IMR-90 (cell line): ENCODE results near the gene KDM2A. TPM values are rescaled to one million over a fixed set of nuclear protein-coding genes. Genes with fewer than 3 reads are reported as not detected.

Source experiments
- ATAC-seq: fragments of 200-7000 bp; cut with Tn5 transposase; 2 replicates; pipeline ENCODE4 v1.9.1; 2020; ENCODE audit warnings: low read depth, mild to moderate bottlenecking, moderate library complexity
- BruUV-seq: library from RNA; stranded (reverse); fragments of 400-500 nt; replicated peaks from 2 replicates; lab custom pipeline; 2021; lab: Mats Ljungman, UMichigan
- CTCF ChIA-PET: fragments of 300-600 bp; formaldehyde crosslinking; extraction: SDS; loops from one replicate; lab custom pipeline; 2021; ENCODE audit warnings: antibody characterized with exemption; lab: Yijun Ruan, JAX
- POLR2A ChIA-PET: fragments of 300-600 bp; sonication (Branson Sonifier 250); formaldehyde crosslinking; loops from one replicate; lab custom pipeline; 2022; ENCODE audit warnings: antibody characterized with exemption; ENCODE audit not compliant: unreplicated experiment; lab: Charles Lee
- DNase-seq: peaks from one replicate; pipeline ENCODE4 v3.0.0; 2013
- H2AFZ ChIP-seq: replicated peaks from 2 replicates; pipeline ENCODE3; 2013; ENCODE audit warnings: low read length, mild to moderate bottlenecking; ENCODE audit not compliant: poor library complexity
- H2AK5ac ChIP-seq: 2 replicates; pipeline ENCODE4 v1.6.1; 2013; ENCODE audit warnings: low read depth, low read length, inconsistent platforms
- H2AK9ac ChIP-seq: replicated peaks from 2 replicates; pipeline ENCODE3; 2013; ENCODE audit warnings: mild to moderate bottlenecking, low read depth, low read length, moderate library complexity; ENCODE audit not compliant: poor library complexity
- H2BK120ac ChIP-seq: 2 replicates; pipeline ENCODE4 v1.6.1; 2013; ENCODE audit warnings: low read depth, low read length, inconsistent platforms
- H2BK15ac ChIP-seq: 3 replicates; pipeline ENCODE4 v1.6.1; 2013; ENCODE audit warnings: low read depth, low read length, inconsistent platforms
- H2BK20ac ChIP-seq: 2 replicates; pipeline ENCODE4 v1.6.1; 2013; ENCODE audit warnings: low read depth, mild to moderate bottlenecking, inconsistent platforms, low read length, moderate library complexity
- H2BK5ac ChIP-seq: 2 replicates; pipeline ENCODE4 v1.6.1; 2013; ENCODE audit warnings: mild to moderate bottlenecking, low read depth, low read length, inconsistent platforms; ENCODE audit not compliant: poor library complexity, severe bottlenecking
- H3K14ac ChIP-seq: replicated peaks from 2 replicates; pipeline ENCODE4 v1.6.1; 2013; ENCODE audit warnings: low read depth, low read length, inconsistent platforms
- H3K18ac ChIP-seq: 2 replicates; pipeline ENCODE4 v1.6.1; 2013; ENCODE audit warnings: low read depth, low read length, control low read depth
- H3K23ac ChIP-seq: 2 replicates; pipeline ENCODE4 v1.6.1; 2013; ENCODE audit warnings: low read depth, low read length, inconsistent platforms
- H3K27ac ChIP-seq: 2 replicates; pipeline ENCODE4 v1.5.1; 2013; ENCODE audit warnings: mild to moderate bottlenecking, control low read depth, low read length; ENCODE audit not compliant: insufficient read depth
- H3K27me3 ChIP-seq: 2 replicates; pipeline ENCODE4 v1.6.1; 2013; ENCODE audit warnings: low read length; ENCODE audit not compliant: control insufficient read depth, insufficient read depth
- H3K36me3 ChIP-seq: 2 replicates; pipeline ENCODE4 v1.6.1; 2013; ENCODE audit warnings: low read length, mixed read lengths; ENCODE audit not compliant: control insufficient read depth, insufficient read depth
- H3K4ac ChIP-seq: 2 replicates; pipeline ENCODE4 v1.6.1; 2013; ENCODE audit warnings: low read depth, low read length, inconsistent platforms
- H3K4me1 ChIP-seq: 2 replicates; pipeline ENCODE4 v1.6.1; 2013; ENCODE audit warnings: low read length, mixed read lengths; ENCODE audit not compliant: control insufficient read depth, insufficient read depth
- H3K4me2 ChIP-seq: 2 replicates; pipeline ENCODE4 v1.6.1; 2013; ENCODE audit warnings: low read depth, mild to moderate bottlenecking, control low read depth, low read length, moderate library complexity
- H3K4me3 ChIP-seq: 2 replicates; pipeline ENCODE4 v1.5.1; 2013; ENCODE audit warnings: low read depth, mild to moderate bottlenecking, control low read depth, low read length, moderate library complexity; ENCODE audit not compliant: insufficient read depth
- H3K56ac ChIP-seq: 2 replicates; pipeline ENCODE4 v1.6.1; 2013; ENCODE audit warnings: low read length, inconsistent platforms; ENCODE audit not compliant: insufficient read depth; ENCODE audit errors: extremely low read depth
- H3K79me1 ChIP-seq, 2 experiments: 2 replicates each; pipeline ENCODE4 v1.6.1; 2013; ENCODE audit warnings: low read length in 2 of 2, inconsistent platforms in 1 of 2, low read depth in 1 of 2
- H3K9ac ChIP-seq: 2 replicates; pipeline ENCODE4 v1.6.1; 2013; ENCODE audit warnings: low read depth, low read length, control low read depth
- H3K9me1 ChIP-seq: 2 replicates; pipeline ENCODE4 v1.6.1; 2013; ENCODE audit warnings: low read length, inconsistent platforms; ENCODE audit not compliant: insufficient read depth
- H3K9me3 ChIP-seq: 2 replicates; pipeline ENCODE4 v1.6.1; 2013; ENCODE audit warnings: low read length; ENCODE audit not compliant: control insufficient read depth, insufficient read depth
- H4K20me1 ChIP-seq: 2 replicates; pipeline ENCODE4 v1.6.1; 2013; ENCODE audit warnings: low read length, inconsistent platforms; ENCODE audit not compliant: insufficient read depth
- H4K5ac ChIP-seq: 2 replicates; pipeline ENCODE4 v1.6.1; 2013; ENCODE audit warnings: mild to moderate bottlenecking, low read depth, low read length, control low read depth
- H4K8ac ChIP-seq, 2 experiments: 2 replicates each; pipeline ENCODE4 v1.6.1; 2013; ENCODE audit warnings: low read depth in 2 of 2, low read length in 2 of 2, control low read depth in 1 of 2, inconsistent platforms in 1 of 2
- H4K91ac ChIP-seq: 2 replicates; pipeline ENCODE4 v1.6.1; 2013; ENCODE audit warnings: low read depth, low read length, inconsistent platforms; ENCODE audit not compliant: insufficient read depth
- CTCF ChIP-seq: conservative IDR thresholded peaks from 2 replicates; pipeline ENCODE4 v1.5.1; 2012; ENCODE audit warnings: mild to moderate bottlenecking, low read depth, low read length, improper control_type of control experiment
- ELK1 ChIP-seq: fragments of 150-350 bp; IDR thresholded peaks from 2 replicates; pipeline ENCODE4 v1.6.1; 2016; ENCODE audit warnings: low read depth, mild to moderate bottlenecking, low read length, moderate library complexity, borderline replicate concordance
- FOS ChIP-seq: fragments of 150-350 bp; IDR thresholded peaks from 2 replicates; pipeline ENCODE4 v1.6.1; 2016; ENCODE audit warnings: low read depth, low read length
- MAFK ChIP-seq: IDR thresholded peaks from 2 replicates; pipeline ENCODE4 v1.6.1; 2012; ENCODE audit warnings: low read depth, low read length, improper control_type of control experiment
- MXI1 ChIP-seq: IDR thresholded peaks from 2 replicates; pipeline ENCODE4 v1.6.1; 2012; ENCODE audit warnings: low read depth, mild to moderate bottlenecking, low read length, moderate library complexity, borderline replicate concordance
- RAD21 ChIP-seq: IDR thresholded peaks from 2 replicates; pipeline ENCODE4 v1.6.1; 2012; ENCODE audit warnings: low read length, improper control_type of control experiment
- RCOR1 ChIP-seq: IDR thresholded peaks from 2 replicates; pipeline ENCODE4 v1.6.1; 2012; ENCODE audit warnings: mild to moderate bottlenecking, low read length, improper control_type of control experiment; ENCODE audit not compliant: insufficient replicate concordance
- RFX5 ChIP-seq: IDR thresholded peaks from 2 replicates; pipeline ENCODE4 v1.8.0; 2012; ENCODE audit warnings: low read depth, mild to moderate bottlenecking, low read length, moderate library complexity
- SMC3 ChIP-seq: fragments of 150-350 bp; IDR thresholded peaks from 2 replicates; pipeline ENCODE4 v1.6.1; 2016; ENCODE audit warnings: low read depth, mild to moderate bottlenecking, antibody characterized with exemption, low read length, moderate library complexity
- USF2 ChIP-seq: fragments of 150-350 bp; IDR thresholded peaks from 2 replicates; pipeline ENCODE4 v1.6.1; 2017; ENCODE audit warnings: mild to moderate bottlenecking, antibody characterized with exemption, low read length, low read depth
- WGBS, 2 experiments: methylation state at CpG; one replicate each; pipeline versions ENCODE4 v1.1.5 to v1.1.7; 2013; ENCODE audit warnings: missing lambda C conversion rate in 2 of 2; ENCODE audit not compliant: insufficient read length in 1 of 2; ENCODE audit errors: extremely low coverage in 2 of 2; 5-methylcytosine and 5-hydroxymethylcytosine counted together
- dilution Hi-C: fragments of 300-500 bp; cut with HindIII; formaldehyde crosslinking; loops from one replicate; pipeline ENCODE4 v1.14.3; 2018; ENCODE audit warnings: low sequenced_read_pairs; ENCODE audit not compliant: unreplicated experiment
- in situ Hi-C: fragments of 300-500 bp; cut with MboI; formaldehyde crosslinking; loops from 3 replicates; pipeline ENCODE4 v1.14.3; 2019; ENCODE audit warnings: low sequenced_read_pairs, inconsistent platforms, mixed read lengths
- intact Hi-C: fragments of 100-400 bp; cut with micrococcal nuclease; formaldehyde crosslinking; loops from 2 replicates; pipeline ENCODE4 v1.10.0; 2022
- polyA plus RNA-seq, 3 experiments: library from polyadenylated mRNA; depleted of rRNA; stranded (reverse); fragments of >200 nt; gene quantifications; 2 replicates each; pipeline ENCODE4 v1.2.3, GENCODE V29; 2012; ENCODE audit warnings: low replicate concordance in 1 of 3
- total RNA-seq: library from RNA; depleted of rRNA; stranded (reverse); fragments of >200 nt; gene quantifications from 2 replicates; pipeline ENCODE4 v1.2.3, GENCODE V29; 2012

The KDM2A gene
- total and polyA plus RNA-seq, 2 of the 4 experiments (the other 2 are of a cell fraction): 26.7 to 42.6 TPM

GRCh38 chr11:67245046-67245445 is 126.0 kb downstream of the KDM2A start:
- POLR2A ChIA-PET: no interaction called here
- no peak overlapping the region for H3K4me3 ChIP-seq
- H2BK120ac ChIP-seq: no peak overlapping the region
- H3K56ac ChIP-seq: no peak overlapping the region
- no peak overlapping the region for H4K91ac ChIP-seq
- peaks cover 8% of the 10 kb centered on the region for H3K4me1 ChIP-seq
- DNase-seq: no peak
- H4K5ac ChIP-seq: no peak overlapping the region
- no peak overlapping the region for H2AK5ac ChIP-seq
- dilution Hi-C loops (no loop called here), intact Hi-C loops (no loop called here), in situ Hi-C loops (no loop called here)
- TF ChIP-seq USF2 (no peak), CTCF (no peak), FOS (no peak), MAFK (no peak), ELK1 (no peak), RCOR1 (no peak), RAD21 (no peak), SMC3 (no peak), MXI1 (no peak), RFX5 (no peak)
- H3K14ac ChIP-seq: no peak overlapping the region
- CTCF ChIA-PET: no interaction called here
- 98% methylated on average over 7 of the region's 11 CpGs; no CpG with 5 or more reads in 1 of the 2 experiments for WGBS, 2 experiments
- peaks cover 21% of the 10 kb centered on the region for H3K9me1 ChIP-seq
- no peak overlapping the region for H4K8ac ChIP-seq
- H3K4me2 ChIP-seq: no peak overlapping the region
- H3K4ac ChIP-seq: no peak overlapping the region
- BruUV-seq: no TSS peak
- no peak overlapping the region for H2AFZ ChIP-seq
- no peak overlapping the region for H2AK9ac ChIP-seq
- H2BK15ac ChIP-seq: no peak overlapping the region
- H2BK5ac ChIP-seq: no peak overlapping the region
- no peaks in the 10 kb centered on the region for H3K9me3 ChIP-seq
- H3K23ac ChIP-seq: no peak overlapping the region
- no peak overlapping the region for H2BK20ac ChIP-seq
- no peak overlapping the region for H3K18ac ChIP-seq
- no peaks in the 10 kb centered on the region for H3K27me3 ChIP-seq
- no peak for ATAC-seq
- peaks cover 55% of the 10 kb centered on the region for H3K36me3 ChIP-seq
- H3K9ac ChIP-seq: no peak overlapping the region
- H3K79me1 ChIP-seq: peaks cover 26 to 89% of the 10 kb centered on the region in 2 experiments
- peaks cover 51% of the 10 kb centered on the region for H4K20me1 ChIP-seq
- H3K27ac ChIP-seq: no peak overlapping the region
